ENCODE data around the gene FBXW2.

The FBXW2 gene

GRCh38 chr9:120729791-120730241, 63.4 kb downstream of the FBXW2 start:
- no peak overlapping the region for H3K4me3 ChIP-seq (ENCODE audit: low read depth, low read length)
- peak; percentile 63 for TF ChIP-seq CTCF (IDR thresholded peaks at IDR 0.05; ENCODE audit: borderline replicate concordance, insufficient read depth, low read depth, low read length)

- H3K4me3 ChIP-seq (ENCODE audit: low read depth, low read length), result no peak overlapping the region
- no peak for TF ChIP-seq CTCF (IDR thresholded peaks at IDR 0.05; ENCODE audit: borderline replicate concordance, insufficient read depth, low read depth, low read length)
These were observed 66.7 kb downstream of the FBXW2 start for GRCh38 chr9:120726484-120726883.

GRCh38 chr9:120725907-120726306, 67.3 kb downstream of the FBXW2 start:
- no peak for TF ChIP-seq CTCF (IDR thresholded peaks at IDR 0.05; ENCODE audit: borderline replicate concordance, insufficient read depth, low read depth, low read length)
- H3K4me3 ChIP-seq (ENCODE audit: low read depth, low read length), result no peak overlapping the region

- no peak overlapping the region for H3K4me3 ChIP-seq (ENCODE audit: low read depth, low read length)
- no peak for TF ChIP-seq CTCF (IDR thresholded peaks at IDR 0.05; ENCODE audit: borderline replicate concordance, insufficient read depth, low read depth, low read length)
These were observed 68.3 kb downstream of the FBXW2 start for GRCh38 chr9:120724757-120725400.

- TF ChIP-seq CTCF (IDR thresholded peaks at IDR 0.05; ENCODE audit: borderline replicate concordance, insufficient read depth, low read depth, low read length), result no peak
- no peak overlapping the region for H3K4me3 ChIP-seq (ENCODE audit: low read depth, low read length)
These were observed 69.7 kb downstream of the FBXW2 start for GRCh38 chr9:120723565-120723964.

- H3K4me3 ChIP-seq (ENCODE audit: low read depth, low read length), result no peak overlapping the region
- no peak for TF ChIP-seq CTCF (IDR thresholded peaks at IDR 0.05; ENCODE audit: borderline replicate concordance, insufficient read depth, low read depth, low read length)
These were observed 72.8 kb downstream of the FBXW2 start for GRCh38 chr9:120720404-120720803.

GRCh38 chr9:120718316-120718715, 74.9 kb downstream of the FBXW2 start:
- H3K4me3 ChIP-seq (ENCODE audit: low read depth, low read length), result no peak overlapping the region
- 0 out of 2 replicates have a peak, but pooled peaks have one; percentile 2 for TF ChIP-seq CTCF (IDR thresholded peaks at IDR 0.05; ENCODE audit: borderline replicate concordance, insufficient read depth, low read depth, low read length)
